Right lobe of liver (tissue), 4 donors: Measurements from ENCODE around the gene FAM20C.

Experiments
- CTCF ChIP-seq, 4 donors: fragments of 200-600 bp in 3 of 4; fragments of 450-650 bp in 1 of 4; IDR thresholded peaks; one replicate each; pipeline versions ENCODE4 v1.5.1 to v1.8.0; 2016 to 2022; ENCODE audit warnings: antibody characterized with exemption in 4 of 4, mild to moderate bottlenecking in 2 of 4
- POLR2A ChIP-seq: fragments of 450-650 bp; IDR thresholded peaks from one replicate; pipeline ENCODE4 v1.6.1; 2017; ENCODE audit warnings: antibody characterized with exemption, mild to moderate bottlenecking
- donor health status: DM: no; HTN: no; CAD: no.
- donor health status: DM: no; HTN: no; CAD: no.
- donor health status: DM: no; HTN: yes; CAD: no.

DNA sequence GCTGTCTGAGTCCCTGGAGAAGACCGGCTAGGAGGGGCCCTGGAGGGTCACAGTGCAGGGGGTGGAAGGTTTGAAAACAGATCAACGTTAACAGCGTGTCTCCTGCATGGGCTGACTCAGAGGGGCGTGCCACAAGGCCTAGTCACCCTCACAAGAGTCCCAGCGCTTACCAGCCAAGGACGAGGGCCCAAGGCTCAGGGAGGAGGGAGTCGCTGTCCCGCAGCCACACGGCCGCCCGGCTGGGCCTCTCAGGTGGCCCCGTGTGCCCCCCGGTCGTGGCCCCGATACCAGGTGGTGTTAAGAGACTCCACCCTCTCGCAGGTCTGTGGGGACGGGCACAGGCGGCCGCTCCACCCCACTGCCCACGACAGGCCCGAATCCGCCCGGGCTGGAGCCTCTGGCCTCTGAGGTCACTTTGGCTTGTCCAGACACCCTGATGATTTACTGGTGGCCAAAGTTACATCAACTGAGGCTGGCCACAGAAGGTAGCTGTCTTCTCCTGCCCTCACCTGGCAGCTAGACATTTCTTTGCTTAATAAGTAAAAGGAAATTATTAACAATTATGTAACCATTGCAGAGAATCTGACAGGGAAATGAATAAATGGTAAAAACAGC lies 34.0 kb downstream of the FAM20C start:
- TF ChIP-seq CTCF (IDR thresholded peaks at IDR 0.05) (peak in 1 of 4 donors; percentile 18), POLR2A (no peak)
